ENCODE data around the gene TLR1.
"Not testable (repeated sequence)": the region's sequence is repeated elsewhere in the genome, so short reads cannot be mapped to it uniquely, and the experiment has no call there.

Gene TLR1

GRCh38 chr4:38781854-38782261, 22.7 kb downstream of the TLR1 start:
- no peak for TF ChIP-seq Cebpa-rat (IDR thresholded peaks at IDR 0.05)
- peaks cover 54% of the 10 kb centered on the region for H3K4me1 ChIP-seq
- no peaks in the 10 kb centered on the region for H4K20me1 ChIP-seq
- no peak overlapping the region for H3K9ac ChIP-seq
- peak overlapping the region; percentile 33; the same call in 1 of the 2 replicates for H3K27ac ChIP-seq
- no peaks in the 10 kb centered on the region for H3K27me3 ChIP-seq
- no peaks in the 10 kb centered on the region for H3K36me3 ChIP-seq
- H3K9me3 ChIP-seq = peaks cover 6% of the 10 kb centered on the region
- peak overlapping the region; percentile 73 for H3K4me2 ChIP-seq
- peak overlapping the region; percentile 26; the same call in 1 of the 2 replicates for H3K4me3 ChIP-seq

DNA sequence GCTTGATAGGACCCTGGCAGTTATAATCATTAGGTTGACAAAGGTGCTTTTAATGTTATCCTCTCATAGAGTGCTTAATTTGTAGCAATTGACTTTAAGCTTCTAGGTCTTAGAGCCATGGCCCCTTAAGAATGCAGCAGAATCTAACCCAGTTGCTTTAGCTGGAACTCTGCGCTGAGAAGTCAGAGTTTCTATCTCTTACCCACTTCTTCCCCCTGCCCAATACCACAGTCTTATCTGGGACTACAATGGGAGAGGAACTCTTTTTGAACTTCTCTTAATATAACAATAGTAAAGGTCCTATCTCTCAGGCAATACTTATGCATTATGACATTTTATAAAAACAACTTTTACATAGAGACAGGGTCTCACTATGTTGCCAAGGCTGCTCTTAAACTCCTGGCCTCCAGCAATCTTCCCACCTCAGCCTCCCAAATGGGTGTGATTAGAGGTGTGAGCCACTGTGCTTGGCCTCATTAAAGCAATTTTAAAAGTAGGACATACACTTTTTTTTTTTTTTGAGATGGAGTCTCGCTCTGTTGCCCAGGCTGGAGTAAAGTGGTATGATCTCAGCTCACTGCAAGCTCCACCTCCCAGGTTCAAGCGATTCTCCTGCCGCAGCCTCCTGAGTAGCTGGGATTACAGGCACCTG, 23.6 kb downstream of the TLR1 start:
- Histone ChIP-seq H4K20me1 (no peaks in the 10 kb centered on the region), H3K27ac (no peak overlapping the region), H3K4me1 (peaks cover 45% of the 10 kb centered on the region), H3K9ac (no peak overlapping the region), H3K9me3 (peaks cover 12% of the 10 kb centered on the region), H3K36me3 (no peaks in the 10 kb centered on the region), H3K4me3 (no peak overlapping the region), H3K27me3 (no peaks in the 10 kb centered on the region), H3K4me2 (peak overlapping the region; percentile 38)
- no peak for TF ChIP-seq Cebpa-rat (IDR thresholded peaks at IDR 0.05)

- no peak overlapping the region for H3K27ac ChIP-seq
- peaks cover 33% of the 10 kb centered on the region for H3K4me1 ChIP-seq
- H3K27me3 ChIP-seq = no peaks in the 10 kb centered on the region
- peaks cover 23% of the 10 kb centered on the region for H3K9me3 ChIP-seq
- no peak overlapping the region for H3K9ac ChIP-seq
- H4K20me1 ChIP-seq = no peaks in the 10 kb centered on the region
- no peaks in the 10 kb centered on the region for H3K36me3 ChIP-seq
- H3K4me3 ChIP-seq = no peak overlapping the region
- no peak overlapping the region for H3K4me2 ChIP-seq
- TF ChIP-seq Cebpa-rat (IDR thresholded peaks at IDR 0.05) = no peak
Observed at GRCh38 chr4:38779790-38780189, 24.8 kb downstream of the TLR1 start.

DNA sequence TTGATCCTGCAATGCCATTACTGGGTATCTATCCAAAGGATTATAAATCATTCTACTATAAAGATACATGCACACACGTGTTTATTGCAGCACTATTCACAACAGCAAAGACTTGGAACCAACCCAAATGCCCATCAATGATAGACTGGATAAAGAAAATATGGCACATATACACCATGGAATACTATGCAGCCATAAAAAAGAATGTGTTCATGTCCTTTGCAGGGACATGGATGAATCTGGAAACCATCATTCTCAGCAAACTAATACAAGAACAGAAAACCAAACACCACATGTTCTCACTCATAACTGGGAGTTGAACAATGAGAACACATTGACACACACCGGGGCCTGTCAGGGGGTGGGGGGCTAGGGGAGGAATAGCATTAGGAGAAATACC, 26.7 kb downstream of the TLR1 start:
- not testable (repeated sequence) for H3K4me2 ChIP-seq, H3K27ac ChIP-seq, H3K4me3 ChIP-seq, H3K36me3 ChIP-seq, H3K27me3 ChIP-seq, H3K9ac ChIP-seq, H4K20me1 ChIP-seq
- Histone ChIP-seq H3K9me3 (peaks cover 38% of the 10 kb centered on the region), H3K4me1 (peaks cover 26% of the 10 kb centered on the region)

DNA sequence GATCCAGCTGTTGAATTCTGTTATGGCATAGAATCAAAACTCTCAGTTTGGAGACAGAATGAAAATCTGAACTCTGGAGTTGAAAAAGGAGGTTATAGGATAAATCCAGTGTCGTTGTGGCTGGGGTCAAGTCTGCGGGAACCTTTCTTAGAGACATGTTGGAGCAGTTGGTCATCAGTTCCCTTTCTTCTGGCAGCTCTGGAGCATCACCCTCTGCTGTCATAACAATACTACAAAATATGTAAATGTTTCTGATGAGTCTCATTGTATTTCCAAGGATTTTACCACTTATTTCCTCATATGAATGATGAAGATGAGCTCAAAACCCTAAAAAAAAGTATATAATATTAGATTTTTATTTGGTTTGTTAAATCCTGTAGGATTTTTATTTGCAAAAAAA, 29.3 kb downstream of the TLR1 start:
- Histone ChIP-seq H3K27me3 (no peaks in the 10 kb centered on the region), H3K9ac (no peak overlapping the region), H3K36me3 (no peaks in the 10 kb centered on the region), H3K4me1 (no peaks in the 10 kb centered on the region), H3K27ac (no peak overlapping the region), H3K4me2 (no peak overlapping the region), H4K20me1 (no peaks in the 10 kb centered on the region), H3K4me3 (no peak overlapping the region), H3K9me3 (peaks cover 47% of the 10 kb centered on the region)
- TF ChIP-seq Cebpa-rat (IDR thresholded peaks at IDR 0.05) = no peak

- no peaks in the 10 kb centered on the region for H3K27me3 ChIP-seq
- no peak for TF ChIP-seq Cebpa-rat (IDR thresholded peaks at IDR 0.05)
- no peaks in the 10 kb centered on the region for H4K20me1 ChIP-seq
- peaks cover 53% of the 10 kb centered on the region for H3K9me3 ChIP-seq
- H3K4me1 ChIP-seq = 0 out of 2 replicates have a peak, but pooled peaks cover under 1% of the 10 kb centered on the region
- H3K9ac ChIP-seq = no peak overlapping the region
- no peaks in the 10 kb centered on the region for H3K36me3 ChIP-seq
- no peak overlapping the region for H3K4me3 ChIP-seq
- H3K4me2 ChIP-seq = no peak overlapping the region
- no peak overlapping the region for H3K27ac ChIP-seq
Observed at GRCh38 chr4:38774181-38774955, 30.2 kb downstream of the TLR1 start.

DNA sequence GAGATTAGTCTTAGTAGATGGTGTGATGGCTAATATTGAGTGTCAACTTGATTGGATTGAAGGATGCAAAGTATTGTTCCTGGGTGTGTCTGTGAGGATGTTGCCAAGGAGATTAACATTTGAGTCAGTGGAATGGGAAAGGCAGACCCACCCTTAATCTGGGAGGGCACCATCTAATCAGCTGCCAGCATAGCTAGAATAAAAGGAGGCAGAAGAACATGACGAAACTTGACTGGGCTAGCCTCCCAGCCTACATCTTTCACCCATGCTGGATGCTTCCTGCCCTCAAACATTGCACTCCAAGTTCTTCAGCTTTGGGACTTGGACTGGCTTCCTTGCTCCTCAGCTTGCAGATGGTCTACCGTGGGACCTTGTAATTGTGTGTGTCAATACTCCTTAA, 34.3 kb downstream of the TLR1 start:
- not testable (repeated sequence) for H3K36me3 ChIP-seq, H3K4me1 ChIP-seq, H3K4me3 ChIP-seq, H3K9ac ChIP-seq, H3K27ac ChIP-seq, H3K4me2 ChIP-seq, H3K27me3 ChIP-seq, H4K20me1 ChIP-seq
- H3K9me3 ChIP-seq = peaks cover 64% of the 10 kb centered on the region

GRCh38 chr4:38769857-38770256, 34.7 kb downstream of the TLR1 start:
- H3K4me3 ChIP-seq = no peak overlapping the region
- no peak for TF ChIP-seq Cebpa-rat (IDR thresholded peaks at IDR 0.05)
- H3K27me3 ChIP-seq = no peaks in the 10 kb centered on the region
- H3K9me3 ChIP-seq = peaks cover 64% of the 10 kb centered on the region
- no peak overlapping the region for H3K27ac ChIP-seq
- peaks cover 8% of the 10 kb centered on the region; the same call in 1 of the 2 replicates for H3K4me1 ChIP-seq
- H4K20me1 ChIP-seq = no peaks in the 10 kb centered on the region
- no peak overlapping the region for H3K9ac ChIP-seq
- peaks cover 8% of the 10 kb centered on the region; the same call in 1 of the 2 replicates for H3K36me3 ChIP-seq
- H3K4me2 ChIP-seq = no peak overlapping the region

GRCh38 chr4:38769441-38769840, 35.1 kb downstream of the TLR1 start:
- TF ChIP-seq Cebpa-rat (IDR thresholded peaks at IDR 0.05) = no peak
- Histone ChIP-seq H3K36me3 (peaks cover 8% of the 10 kb centered on the region; the same call in 1 of the 2 replicates), H3K27me3 (no peaks in the 10 kb centered on the region), H3K9me3 (peaks cover 64% of the 10 kb centered on the region), H3K4me1 (peaks cover 11% of the 10 kb centered on the region), H3K4me2 (no peak overlapping the region), H4K20me1 (no peaks in the 10 kb centered on the region), H3K9ac (no peak overlapping the region), H3K4me3 (no peak overlapping the region), H3K27ac (no peak overlapping the region)

- Histone ChIP-seq H3K9me3 (peaks cover 61% of the 10 kb centered on the region), H3K36me3 (peaks cover 8% of the 10 kb centered on the region; the same call in 1 of the 2 replicates), H3K9ac (no peak overlapping the region), H3K4me3 (no peak overlapping the region), H3K27me3 (no peaks in the 10 kb centered on the region), H3K27ac (no peak overlapping the region), H3K4me2 (no peak overlapping the region), H4K20me1 (no peaks in the 10 kb centered on the region), H3K4me1 (peaks cover 16% of the 10 kb centered on the region)
- TF ChIP-seq Cebpa-rat (IDR thresholded peaks at IDR 0.05) = no peak
Observed at GRCh38 chr4:38768968-38769394, 35.6 kb downstream of the TLR1 start.

GRCh38 chr4:38766940-38767339, 37.7 kb downstream of the TLR1 start:
- not testable (repeated sequence) for H3K4me2 ChIP-seq, H3K4me3 ChIP-seq, H3K9ac ChIP-seq, H4K20me1 ChIP-seq, H3K36me3 ChIP-seq, H3K27me3 ChIP-seq, H3K27ac ChIP-seq
- peaks cover 57% of the 10 kb centered on the region for H3K9me3 ChIP-seq
- H3K4me1 ChIP-seq = peaks cover 36% of the 10 kb centered on the region
